ENCODE measurements around the gene FPGT. TPM values are rescaled to one million over a fixed set of nuclear protein-coding genes. Genes with fewer than 3 reads are reported as not detected.
"Not testable (repeated sequence)": the region's sequence is repeated elsewhere in the genome, so short reads cannot be mapped to it uniquely, and the experiment has no call there.

Gene FPGT
- total and polyA plus RNA-seq, 2 donors (not counting 1 experiment from before 2014, with no cell fraction given): 15.2 to 16.5 TPM

DNA sequence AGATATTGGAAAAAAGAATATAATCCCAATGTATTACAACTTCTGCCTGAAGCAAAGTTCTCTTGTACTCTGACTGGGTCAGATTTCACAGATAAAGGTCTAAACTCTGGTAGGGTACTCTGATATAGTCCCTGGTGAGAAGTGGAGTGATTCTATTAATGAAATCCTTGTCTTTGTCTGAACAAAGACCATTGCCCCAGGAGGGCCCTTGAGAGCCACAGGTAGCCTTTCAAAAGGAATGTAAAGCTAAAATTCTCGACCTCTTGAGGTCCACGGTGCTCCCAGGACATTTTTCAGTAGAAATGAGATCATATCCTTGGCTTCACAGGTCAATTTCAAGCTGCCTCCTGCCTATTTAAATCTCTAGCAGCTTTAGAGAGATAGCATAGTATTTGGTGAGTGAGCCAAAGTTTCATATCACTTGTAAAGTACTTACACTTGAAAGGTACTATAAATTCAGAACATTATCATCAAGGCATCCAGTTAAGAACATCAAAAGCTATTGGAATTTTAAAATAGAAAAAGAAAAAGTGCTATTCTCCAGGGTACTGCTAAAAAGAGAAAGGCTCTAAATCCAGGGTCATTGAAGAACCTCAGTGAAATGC, 47.2 kb downstream of the FPGT start:
- Histone ChIP-seq H3K27me3 (ENCODE audit: control insufficient read depth, insufficient read depth, low read length) (no peaks in the 10 kb centered on the region), H3K9ac (ENCODE audit: insufficient read depth, low read length) (no peak overlapping the region), H3K4me1 (ENCODE audit: control insufficient read depth, extremely low read depth, insufficient read depth, low read length) (no peaks in the 10 kb centered on the region), H3K4me3 (replicated peaks in 1 of 4; ENCODE audit: control extremely low read depth in 1 of 4, insufficient read depth in 1 of 4, low read depth in 3 of 4, low read length in 4 of 4) (no peak overlapping the region), H2AFZ (ENCODE audit: low read length) (no peak overlapping the region), H3K27ac (ENCODE audit: insufficient read depth, low read length) (no peak overlapping the region), H3K4me2 (ENCODE audit: extremely low read depth, insufficient read depth, low read length) (no peak overlapping the region), H4K20me1 (ENCODE audit: control insufficient read depth, extremely low read depth, insufficient read depth, low read length) (no peaks in the 10 kb centered on the region), H3K36me3 (ENCODE audit: control insufficient read depth, insufficient read depth, low read length) (no peaks in the 10 kb centered on the region), H3K79me2 (ENCODE audit: control insufficient read depth, insufficient read depth, low read length) (no peaks in the 10 kb centered on the region), H3K9me3 (ENCODE audit: control insufficient read depth, insufficient read depth, low read depth, low read length) (no peaks in the 10 kb centered on the region)
- DNase-seq (ENCODE audit: low read depth in 2 of 2): no peak
- no peak for TF ChIP-seq CTCF (conservative IDR thresholded peaks at IDR 0.05 in 1 of 2, IDR thresholded peaks at IDR 0.05 in 1 of 2; ENCODE audit: low read depth in 1 of 2, low read length in 2 of 2)
- TF ChIP-seq EZH2 (IDR thresholded peaks at IDR 0.05; ENCODE audit: low read length, missing control alignments): no peak

DNA sequence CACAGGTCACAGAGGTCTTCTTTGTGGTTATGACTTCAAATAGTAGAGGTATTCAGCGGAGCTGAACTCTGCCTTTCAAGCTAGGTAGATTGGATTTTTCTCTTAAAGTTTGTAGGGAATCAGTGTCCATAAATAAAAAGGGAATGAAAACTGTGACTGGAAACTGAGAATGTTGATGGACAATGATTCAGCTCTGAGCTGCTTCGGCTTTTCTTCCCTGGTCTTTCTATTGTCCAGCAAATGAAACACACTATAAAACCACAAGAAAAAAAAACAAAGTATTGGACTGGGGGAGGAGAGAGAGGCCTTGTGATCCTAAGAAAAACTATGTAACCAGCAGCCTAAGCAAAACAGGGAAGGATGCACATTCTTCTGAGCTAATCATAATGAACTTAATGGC, 48.3 kb downstream of the FPGT start:
- Histone ChIP-seq H3K4me1 (ENCODE audit: control insufficient read depth, extremely low read depth, insufficient read depth, low read length) (no peaks in the 10 kb centered on the region), H3K79me2 (ENCODE audit: control insufficient read depth, insufficient read depth, low read length) (no peaks in the 10 kb centered on the region), H3K27ac (ENCODE audit: insufficient read depth, low read length) (no peak overlapping the region), H2AFZ (ENCODE audit: low read length) (no peak overlapping the region), H3K9me3 (ENCODE audit: control insufficient read depth, insufficient read depth, low read depth, low read length) (no peaks in the 10 kb centered on the region), H3K4me3 (replicated peaks in 1 of 4; ENCODE audit: control extremely low read depth in 1 of 4, insufficient read depth in 1 of 4, low read depth in 3 of 4, low read length in 4 of 4) (no peak overlapping the region), H3K9ac (ENCODE audit: insufficient read depth, low read length) (no peak overlapping the region), H3K4me2 (ENCODE audit: extremely low read depth, insufficient read depth, low read length) (no peak overlapping the region), H3K36me3 (ENCODE audit: control insufficient read depth, insufficient read depth, low read length) (no peaks in the 10 kb centered on the region), H3K27me3 (ENCODE audit: control insufficient read depth, insufficient read depth, low read length) (no peaks in the 10 kb centered on the region), H4K20me1 (ENCODE audit: control insufficient read depth, extremely low read depth, insufficient read depth, low read length) (no peaks in the 10 kb centered on the region)
- DNase-seq (ENCODE audit: low read depth in 2 of 2): peak in 1 of 2 donors; percentile 51
- TF ChIP-seq EZH2 (IDR thresholded peaks at IDR 0.05; ENCODE audit: low read length, missing control alignments) (no peak), CTCF (conservative IDR thresholded peaks at IDR 0.05 in 1 of 2, IDR thresholded peaks at IDR 0.05 in 1 of 2; ENCODE audit: low read depth in 1 of 2, low read length in 2 of 2) (no peak)

- Histone ChIP-seq H3K27me3 (ENCODE audit: control insufficient read depth, insufficient read depth, low read length) (no peaks in the 10 kb centered on the region), H3K9ac (ENCODE audit: insufficient read depth, low read length) (no peak overlapping the region), H3K4me2 (ENCODE audit: extremely low read depth, insufficient read depth, low read length) (no peak overlapping the region), H3K4me3 (replicated peaks in 1 of 4; ENCODE audit: control extremely low read depth in 1 of 4, insufficient read depth in 1 of 4, low read depth in 3 of 4, low read length in 4 of 4) (no peak overlapping the region), H3K9me3 (ENCODE audit: control insufficient read depth, insufficient read depth, low read depth, low read length) (no peaks in the 10 kb centered on the region), H3K36me3 (ENCODE audit: control insufficient read depth, insufficient read depth, low read length) (no peaks in the 10 kb centered on the region), H3K27ac (ENCODE audit: insufficient read depth, low read length) (no peak overlapping the region), H3K79me2 (ENCODE audit: control insufficient read depth, insufficient read depth, low read length) (no peaks in the 10 kb centered on the region), H4K20me1 (ENCODE audit: control insufficient read depth, extremely low read depth, insufficient read depth, low read length) (no peaks in the 10 kb centered on the region), H3K4me1 (ENCODE audit: control insufficient read depth, extremely low read depth, insufficient read depth, low read length) (no peaks in the 10 kb centered on the region), H2AFZ (ENCODE audit: low read length) (no peak overlapping the region)
- no peak for DNase-seq (ENCODE audit: low read depth in 2 of 2)
- no peak for TF ChIP-seq CTCF (conservative IDR thresholded peaks at IDR 0.05 in 1 of 2, IDR thresholded peaks at IDR 0.05 in 1 of 2; ENCODE audit: low read depth in 1 of 2, low read length in 2 of 2)
- no peak for TF ChIP-seq EZH2 (IDR thresholded peaks at IDR 0.05; ENCODE audit: low read length, missing control alignments)
Observed at GRCh38 chr1:74247881-74248528, 50.0 kb downstream of the FPGT start.

GRCh38 chr1:74253243-74253824, 55.3 kb downstream of the FPGT start:
- not testable (repeated sequence) for H3K9ac ChIP-seq (ENCODE audit: insufficient read depth, low read length); H3K4me1 ChIP-seq (ENCODE audit: control insufficient read depth, extremely low read depth, insufficient read depth, low read length); H3K4me3 ChIP-seq (replicated peaks in 1 of 4; ENCODE audit: control extremely low read depth in 1 of 4, insufficient read depth in 1 of 4, low read depth in 3 of 4, low read length in 4 of 4); H3K79me2 ChIP-seq (ENCODE audit: control insufficient read depth, insufficient read depth, low read length); DNase-seq (ENCODE audit: low read depth in 2 of 2); H2AFZ ChIP-seq (ENCODE audit: low read length); H3K36me3 ChIP-seq (ENCODE audit: control insufficient read depth, insufficient read depth, low read length); H4K20me1 ChIP-seq (ENCODE audit: control insufficient read depth, extremely low read depth, insufficient read depth, low read length); H3K4me2 ChIP-seq (ENCODE audit: extremely low read depth, insufficient read depth, low read length); H3K9me3 ChIP-seq (ENCODE audit: control insufficient read depth, insufficient read depth, low read depth, low read length); H3K27me3 ChIP-seq (ENCODE audit: control insufficient read depth, insufficient read depth, low read length); H3K27ac ChIP-seq (ENCODE audit: insufficient read depth, low read length)
